H1 (cell line): ENCODE data around the gene SF3A2. TPM values are rescaled to one million over a fixed set of nuclear protein-coding genes. Genes with fewer than 3 reads are reported as not detected.

ENCODE experiments used
- CTCF ChIA-PET: fragments of 300-600 bp; sonication (Branson Sonifier 250); formaldehyde crosslinking; loops from one replicate; lab custom pipeline; 2021; ENCODE audit not compliant: partially characterized antibody; lab: Charles Lee
- POLR2A ChIA-PET: fragments of 300-600 bp; sonication (Branson Sonifier 250); formaldehyde crosslinking; loops from one replicate; lab custom pipeline; 2021; ENCODE audit warnings: inconsistent platforms; ENCODE audit not compliant: partially characterized antibody; lab: Charles Lee
- DNase-seq, 2 experiments: peaks; one replicate each; pipeline versions ENCODE4 v3.0.0 to v3.0.0-alpha.2; 2010 to 2022; ENCODE audit warnings: low spot score in 2 of 2, low read depth in 1 of 2, mixed read lengths in 1 of 2
- FAIRE-seq: peaks from 2 replicates; lab custom pipeline; 2011; peaks lifted over from hg19 to GRCh38; lab: Jason Lieb, UNC
- H2AFZ ChIP-seq: 2 replicates; pipeline ENCODE4 v1.8.1; 2012; ENCODE audit warnings: low read length, inconsistent platforms
- H2AK5ac ChIP-seq: 2 replicates; pipeline ENCODE4 v1.6.1; 2013; ENCODE audit warnings: low read depth, low read length
- H2BK120ac ChIP-seq: replicated peaks from 2 replicates; pipeline ENCODE3; 2013; ENCODE audit warnings: low read depth, low read length, inconsistent platforms
- H2BK12ac ChIP-seq: 2 replicates; pipeline ENCODE4 v1.6.1; 2013; ENCODE audit warnings: low read depth, low read length
- H2BK15ac ChIP-seq: 2 replicates; pipeline ENCODE4 v1.6.1; 2013; ENCODE audit warnings: low read length
- H2BK20ac ChIP-seq: 2 replicates; pipeline ENCODE4 v1.6.1; 2013; ENCODE audit warnings: low read length
- H2BK5ac ChIP-seq: 2 replicates; pipeline ENCODE4 v1.6.1; 2013; ENCODE audit warnings: low read depth, low read length
- H3K14ac ChIP-seq: 2 replicates; pipeline ENCODE4 v1.6.1; 2013; ENCODE audit warnings: inconsistent platforms; ENCODE audit not compliant: insufficient read length
- H3K18ac ChIP-seq: 2 replicates; pipeline ENCODE4 v1.6.1; 2013; ENCODE audit warnings: low read length; ENCODE audit errors: extremely low read depth
- H3K23ac ChIP-seq: 2 replicates; pipeline ENCODE4 v1.6.1; 2013; ENCODE audit warnings: inconsistent platforms; ENCODE audit not compliant: insufficient read length
- H3K23me2 ChIP-seq: 2 replicates; pipeline ENCODE4 v1.6.1; 2013; ENCODE audit warnings: low read depth, low read length
- H3K27ac ChIP-seq: 2 replicates; pipeline ENCODE4 v1.6.1; 2011; ENCODE audit warnings: low read depth, low read length, inconsistent platforms
- H3K27me3 ChIP-seq, 4 experiments: replicated peaks in 1 of 4; 1 replicate in 1 of 4; 2 replicates in 3 of 4; pipeline versions ENCODE4 v1.6.1 to v1.8.1; 2011 to 2013; ENCODE audit warnings: low read length in 3 of 4, mild to moderate bottlenecking in 3 of 4, inconsistent platforms in 2 of 4, mixed read lengths in 2 of 4, moderate library complexity in 1 of 4; ENCODE audit not compliant: control insufficient read depth in 3 of 4, insufficient read depth in 3 of 4; ENCODE audit errors: extremely low read depth in 1 of 4
- H3K36me3 ChIP-seq, 4 experiments: 2 replicates each; pipeline versions ENCODE4 v1.6.1 to v1.8.1; 2011 to 2013; ENCODE audit warnings: mild to moderate bottlenecking in 4 of 4, low read length in 3 of 4, moderate library complexity in 2 of 4, control low read depth in 1 of 4, inconsistent platforms in 1 of 4; ENCODE audit not compliant: insufficient read depth in 4 of 4, control insufficient read depth in 2 of 4
- H3K4ac ChIP-seq: replicated peaks from 2 replicates; pipeline ENCODE3; 2013; ENCODE audit warnings: low read length, low read depth, mixed read lengths, inconsistent platforms; ENCODE audit not compliant: insufficient read length
- H3K4me1 ChIP-seq, 4 experiments: replicated peaks in 1 of 4; 1 replicate in 1 of 4; 2 replicates in 3 of 4; pipeline versions ENCODE4 v1.6.1 to v1.8.1; 2011 to 2013; ENCODE audit warnings: low read length in 3 of 4, inconsistent platforms in 2 of 4, mixed read lengths in 1 of 4; ENCODE audit not compliant: insufficient read depth in 4 of 4, control insufficient read depth in 3 of 4
- H3K4me2 ChIP-seq, 2 experiments: 2 replicates each; pipeline versions ENCODE4 v1.6.1 to v1.8.1; 2011 to 2013; ENCODE audit warnings: low read depth in 2 of 2, low read length in 2 of 2, control low read depth in 1 of 2, inconsistent platforms in 1 of 2, mild to moderate bottlenecking in 1 of 2; ENCODE audit not compliant: insufficient read depth in 1 of 2
- H3K4me3 ChIP-seq, 4 experiments: fragments of 200-600, 300-600 bp in 1 of 4; sonication (generic), shearing (Covaris generic), sonication (Bioruptor Twin) in 1 of 4; 2 replicates each; pipeline versions ENCODE4 v1.5.1 to v1.8.1; 2011 to 2016; ENCODE audit warnings: low read length in 4 of 4, low read depth in 3 of 4, control low read depth in 2 of 4, inconsistent platforms in 2 of 4, mild to moderate bottlenecking in 2 of 4, mixed read lengths in 1 of 4, moderate library complexity in 1 of 4; ENCODE audit not compliant: insufficient read depth in 2 of 4; ENCODE audit errors: extremely low read depth in 1 of 4
- H3K56ac ChIP-seq: replicated peaks from 2 replicates; pipeline ENCODE3; 2013; ENCODE audit warnings: low read depth, mild to moderate bottlenecking, mixed read lengths, low read length, inconsistent platforms; ENCODE audit not compliant: insufficient read length
- H3K79me1 ChIP-seq: 2 replicates; pipeline ENCODE4 v1.6.1; 2013; ENCODE audit warnings: low read depth, low read length, control low read depth
- H3K79me2 ChIP-seq, 2 experiments: 2 replicates each; pipeline versions ENCODE4 v1.6.1 to v1.8.1; 2012 to 2013; ENCODE audit warnings: low read length in 2 of 2, mild to moderate bottlenecking in 2 of 2, inconsistent platforms in 1 of 2; ENCODE audit not compliant: insufficient read depth in 2 of 2, control insufficient read depth in 1 of 2
- H3K9ac ChIP-seq, 4 experiments: replicated peaks in 1 of 4; 1 replicate in 1 of 4; 2 replicates in 3 of 4; pipeline versions ENCODE4 v1.6.1 to v1.8.1; 2011 to 2013; ENCODE audit warnings: low read depth in 3 of 4, low read length in 3 of 4, control low read depth in 2 of 4, mild to moderate bottlenecking in 2 of 4, moderate library complexity in 2 of 4, inconsistent platforms in 1 of 4; ENCODE audit errors: extremely low read depth in 1 of 4
- H3K9me3 ChIP-seq, 2 experiments: 2 replicates each; pipeline versions ENCODE4 v1.6.1 to v1.8.1; 2012 to 2013; ENCODE audit warnings: mild to moderate bottlenecking in 2 of 2, moderate library complexity in 2 of 2, control low read depth in 1 of 2, inconsistent platforms in 1 of 2, low read depth in 1 of 2, low read length in 1 of 2, mixed read lengths in 1 of 2; ENCODE audit not compliant: insufficient read depth in 2 of 2
- H4K20me1 ChIP-seq, 2 experiments: replicated peaks in 1 of 2; 2 replicates each; pipeline versions ENCODE3 to v1.8.1; 2011 to 2013; ENCODE audit warnings: inconsistent platforms in 2 of 2, low read length in 2 of 2, mild to moderate bottlenecking in 1 of 2; ENCODE audit not compliant: insufficient read depth in 2 of 2, control insufficient read depth in 1 of 2
- H4K5ac ChIP-seq: 2 replicates; pipeline ENCODE4 v1.6.1; 2013; ENCODE audit warnings: low read length, low read depth, mixed read lengths, inconsistent platforms; ENCODE audit not compliant: insufficient read length
- H4K8ac ChIP-seq: 2 replicates; pipeline ENCODE4 v1.8.0; 2013; ENCODE audit warnings: mild to moderate bottlenecking, moderate library complexity, low read length, inconsistent platforms; ENCODE audit not compliant: insufficient read depth; ENCODE audit errors: extremely low read depth
- H4K91ac ChIP-seq: replicated peaks from 2 replicates; pipeline ENCODE3; 2013; ENCODE audit warnings: low read length, mixed read lengths, inconsistent platforms; ENCODE audit not compliant: insufficient read length
- CBX5 ChIP-seq: fragments of 300-800, 300-1000 bp; sonication (generic); IDR thresholded peaks from 2 replicates; pipeline ENCODE4 v1.7.1; 2016; ENCODE audit warnings: antibody characterized with exemption, low read length, low read depth
- E2F6 ChIP-seq: IDR thresholded peaks from 2 replicates; pipeline ENCODE4 v1.6.1; 2012; ENCODE audit warnings: inconsistent platforms
- MAFK ChIP-seq: IDR thresholded peaks from 2 replicates; pipeline ENCODE4 v1.6.1; 2012; ENCODE audit warnings: low read depth, mild to moderate bottlenecking, improper control_type of control experiment, low read length
- NANOG ChIP-seq: IDR thresholded peaks from 2 replicates; pipeline ENCODE4 v1.6.1; 2011; ENCODE audit warnings: low read length, low read depth, mild to moderate bottlenecking, inconsistent platforms; ENCODE audit not compliant: insufficient read depth, poor library complexity, severe bottlenecking
- WGBS, 2 experiments: shearing (Covaris generic) in 1 of 2; methylation state at CpG; one replicate each; pipeline versions ENCODE4 v1.1.6 to v1.1.7; 2013 to 2015; ENCODE audit warnings: low lambda C conversion rate in 2 of 2, mixed read lengths in 2 of 2, inconsistent platforms in 1 of 2, low coverage in 1 of 2, missing lambda C conversion rate in 1 of 2; ENCODE audit not compliant: insufficient replicate concordance in 2 of 2, insufficient coverage in 1 of 2, insufficient read length in 1 of 2; ENCODE audit errors: extremely low coverage in 1 of 2, missing lambda C conversion rate in 1 of 2; 5-methylcytosine and 5-hydroxymethylcytosine counted together
- polyA plus RNA-seq, 7 experiments: library from polyadenylated mRNA; depleted of rRNA in 3 of 7; stranded (reverse) in 5 of 7; unstranded in 2 of 7; fragments of >200 nt in 5 of 7; fragments of 200-250 nt in 2 of 7; gene quantifications; 1 replicate in 5 of 7; 2 replicates in 1 of 7; 4 replicates in 1 of 7; pipeline versions ENCODE4 v1.2.1 to v1.2.3, GENCODE V29; 2011 to 2013; ENCODE audit warnings: missing spikeins in 2 of 7, mixed read lengths in 2 of 7
- total RNA-seq: library from RNA; stranded (reverse); fragmentation: NEBNext Ultra II Directional; extraction: Animal tissue kit (Norgen Biotek cat#: 25700); gene quantifications from 2 replicates; pipeline ENCODE4 v1.2.1, GENCODE V29; 2021

SF3A2 gene
- total and polyA plus RNA-seq, 2 of the 8 experiments (the other 6 are each of a cell fraction or from before 2014, with no cell fraction given), result 15.3 to 146 TPM

- Histone ChIP-seq H3K4me1 (peaks cover 0 to 22% (median 9%) of the 10 kb centered on the region in 4 experiments; a peak in 5 of 7 replicates), H2AFZ (no peak overlapping the region), H3K23ac (no peak overlapping the region), H3K9ac (no peak overlapping the region), H3K23me2 (peaks cover 10% of the 10 kb centered on the region; the same call in 1 of the 2 replicates), H4K91ac (no peak overlapping the region), H2BK120ac (no peak overlapping the region), H3K79me1 (no peaks in the 10 kb centered on the region), H4K5ac (no peak overlapping the region), H3K9me3 (no peaks in the 10 kb centered on the region), H3K36me3 (peaks cover 0 to 6% (median 0%) of the 10 kb centered on the region in 4 experiments; a peak in 1 of 8 replicates), H2AK5ac (no peak overlapping the region), H4K20me1 (peaks cover 0 to 11% of the 10 kb centered on the region in 2 experiments), H3K4ac (no peak overlapping the region), H3K56ac (no peak overlapping the region), H3K4me3 (no peak overlapping the region), H2BK15ac (no peak overlapping the region), H3K27ac (no peak overlapping the region), H3K27me3 (peaks cover 39 to 66% (median 59%) of the 10 kb centered on the region in 4 experiments), H2BK20ac (no peak overlapping the region), H3K4me2 (no peak overlapping the region), H2BK5ac (no peak overlapping the region), H2BK12ac (no peak overlapping the region), H4K8ac (no peak overlapping the region), H3K18ac (no peak overlapping the region), H3K14ac (no peak overlapping the region), H3K79me2 (no peaks in the 10 kb centered on the region)
- ChIA-PET CTCF (interaction anchor here (0.9 to 5.0 kb wide), 7 partner anchors 10 to 349 kb away, joined by 3 to 46 read pairs (median 7); no protein-coding TSS in a partner anchor), POLR2A (interaction anchor here (0.7 to 3.1 kb wide), 15 partner anchors 8 to 342 kb away, joined by 3 to 25 read pairs (median 4); no protein-coding TSS in a partner anchor)
- DNase-seq (no peak), FAIRE-seq (no peak)
- 88% methylated on average over 12 of the region's 13 CpGs; no CpG with 5 or more reads in 1 of the 2 experiments for WGBS, 2 experiments
- TF ChIP-seq NANOG (no peak), E2F6 (no peak), MAFK (no peak), CBX5 (no peak)
These were observed 51.1 kb downstream of the SF3A2 start for GRCh38 chr19:2287585-2288337.
